HG03575 (cell line): ENCODE measurements around the gene MKX.

Experiments used
- ATAC-seq: cut with Tn5 transposase; IDR thresholded peaks from one replicate; pipeline ENCODE4 v1.9.1; 2021; ENCODE audit not compliant: unreplicated experiment, insufficient number of reproducible peaks, low FRiP score; ENCODE audit errors: extremely low read depth

Gene MKX

DNA sequence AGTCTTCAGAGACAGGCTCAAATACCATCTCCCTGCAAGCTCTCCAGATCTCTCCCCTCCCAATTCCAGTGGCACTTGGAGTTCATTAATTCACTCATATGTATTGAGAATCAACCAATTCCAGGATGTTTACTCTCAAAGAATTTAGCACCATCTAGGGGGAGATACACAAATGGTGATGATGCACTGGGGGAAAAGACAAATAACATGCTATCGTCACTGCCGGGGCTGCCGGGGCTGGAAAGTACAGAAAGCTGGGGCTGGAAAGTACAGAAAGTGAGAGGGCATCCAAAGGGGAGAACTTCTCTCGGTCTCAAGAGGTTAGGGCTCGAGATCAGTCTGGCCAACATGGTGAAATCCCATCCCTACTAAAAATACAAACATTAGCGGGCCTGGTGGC, 118.7 kb downstream of the MKX start:
- no peak for ATAC-seq

- no peak for ATAC-seq
Observed at GRCh38 chr10:27625452-27626211, 120.0 kb downstream of the MKX start.

DNA sequence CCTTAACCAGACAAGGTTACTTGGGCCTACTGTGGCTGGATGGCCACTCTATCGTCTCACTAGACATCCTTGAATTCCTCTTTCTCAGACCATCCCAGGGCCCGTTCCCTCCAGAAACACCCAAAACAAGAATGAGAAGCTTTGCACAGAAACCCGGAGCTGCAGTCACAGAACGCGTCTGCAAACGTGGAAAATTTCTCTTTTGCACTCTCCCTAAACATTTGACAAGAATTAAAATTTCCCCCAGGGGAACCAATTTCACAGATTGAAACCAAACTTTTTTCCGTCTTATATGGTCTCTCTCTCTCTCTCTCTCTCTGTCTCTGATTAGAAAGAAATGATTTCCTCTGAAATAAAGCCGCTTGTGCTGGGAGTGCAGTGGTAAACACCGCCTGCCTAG, 120.7 kb downstream of the MKX start:
- ATAC-seq: no peak
